Activated CD4-positive, alpha-beta memory T cell treated with anti-CD3 and anti-CD28 coated beads for 36 hours (primary cell): ENCODE data around the gene PLOD1. TPM values are rescaled to one million over a fixed set of nuclear protein-coding genes. Genes with fewer than 3 reads are reported as not detected.
"Not testable (repeated sequence)": the region's sequence is repeated elsewhere in the genome, so short reads cannot be mapped to it uniquely, and the experiment has no call there.

Source experiments
- CTCF ChIA-PET: fragments of 350-600 bp; sonication (Branson Sonifier 250); formaldehyde crosslinking; loops from one replicate; lab custom pipeline; 2021; ENCODE audit warnings: antibody characterized with exemption, inconsistent platforms; lab: Charles Lee
- POLR2A ChIA-PET: fragments of 350-600 bp; sonication (Branson Sonifier 250); formaldehyde crosslinking; loops from one replicate; lab custom pipeline; 2021; ENCODE audit warnings: antibody characterized with exemption; lab: Charles Lee
- DNase-seq: peaks from one replicate; pipeline ENCODE4 v3.0.0-alpha.2; 2020
- H3K27ac Mint-ChIP-seq: one replicate; pipeline ENCODE4 v1.8.0; 2021; ENCODE audit warnings: mixed read lengths
- H3K27me3 Mint-ChIP-seq: one replicate; pipeline ENCODE4 v1.8.0; 2021; ENCODE audit warnings: mixed read lengths
- H3K36me3 Mint-ChIP-seq: one replicate; pipeline ENCODE4 v1.8.0; 2021; ENCODE audit warnings: mixed read lengths
- H3K4me1 Mint-ChIP-seq: one replicate; pipeline ENCODE4 v1.8.0; 2021; ENCODE audit warnings: low read depth, mixed read lengths
- H3K4me3 Mint-ChIP-seq: one replicate; pipeline ENCODE4 v1.8.0; 2021; ENCODE audit warnings: mild to moderate bottlenecking, mixed read lengths
- H3K9me3 Mint-ChIP-seq: one replicate; pipeline ENCODE4 v1.8.0; 2021; ENCODE audit warnings: mixed read lengths
- intact Hi-C: fragments of 100-400 bp; cut with micrococcal nuclease; formaldehyde crosslinking; loops from one replicate; pipeline ENCODE4 v1.15.1; 2023
- total RNA-seq, 2 experiments: library from RNA; stranded (reverse); gene quantifications; one replicate each; pipeline ENCODE4 v1.2.3, GENCODE V29; 2021

Gene PLOD1
- total RNA-seq, 2 experiments from 2014 or later: 11.0 to 13.5 TPM

GRCh38 chr1:11913291-11913690, 21.2 kb upstream of the PLOD1 start:
- H3K4me1 Mint-ChIP-seq: peaks cover 12% of the 10 kb centered on the region
- peaks cover 7% of the 10 kb centered on the region for H3K36me3 Mint-ChIP-seq
- no peaks in the 10 kb centered on the region for H3K9me3 Mint-ChIP-seq
- CTCF ChIA-PET: interaction anchor here (1.2 kb wide), 1 partner anchor 83 kb away, joined by 4 read pairs; no protein-coding TSS in a partner anchor
- no peak for DNase-seq
- H3K27ac Mint-ChIP-seq: no peak overlapping the region
- intact Hi-C loops: no loop called here
- POLR2A ChIA-PET: no interaction called here
- H3K4me3 Mint-ChIP-seq: no peak overlapping the region
- peaks cover 5% of the 10 kb centered on the region for H3K27me3 Mint-ChIP-seq

GRCh38 chr1:11914024-11914423, 20.5 kb upstream of the PLOD1 start:
- ChIA-PET POLR2A (interaction anchor here (1.4 kb wide), 1 partner anchor 66 kb away, joined by 3 read pairs; the partner anchor contains the start of gene MFN2), CTCF (interaction anchor here (1.2 kb wide), 1 partner anchor 83 kb away, joined by 4 read pairs; no protein-coding TSS in a partner anchor)
- no peak overlapping the region for H3K27ac Mint-ChIP-seq
- H3K9me3 Mint-ChIP-seq: no peaks in the 10 kb centered on the region
- H3K4me3 Mint-ChIP-seq: no peak overlapping the region
- peaks cover 3% of the 10 kb centered on the region for H3K36me3 Mint-ChIP-seq
- H3K4me1 Mint-ChIP-seq: peaks cover 8% of the 10 kb centered on the region
- no peak for DNase-seq
- no peaks in the 10 kb centered on the region for H3K27me3 Mint-ChIP-seq
- intact Hi-C loops: no loop called here

- no peaks in the 10 kb centered on the region for H3K27me3 Mint-ChIP-seq
- DNase-seq: no peak
- H3K27ac Mint-ChIP-seq: no peak overlapping the region
- H3K36me3 Mint-ChIP-seq: peaks cover 28% of the 10 kb centered on the region
- no peak overlapping the region for H3K4me3 Mint-ChIP-seq
- H3K4me1 Mint-ChIP-seq: peaks cover 25% of the 10 kb centered on the region
- H3K9me3 Mint-ChIP-seq: no peaks in the 10 kb centered on the region
- intact Hi-C loops: no loop called here
- ChIA-PET POLR2A (interaction anchor here (8.0 kb wide), 1 partner anchor 10 kb away, joined by 72 read pairs; no protein-coding TSS in a partner anchor), CTCF (no interaction called here)
These were observed 15.6 kb upstream of the PLOD1 start for GRCh38 chr1:11918799-11919519.

- Mint-ChIP-seq H3K36me3 (peaks cover 32% of the 10 kb centered on the region), H3K4me3 (no peak overlapping the region), H3K9me3 (no peaks in the 10 kb centered on the region), H3K27ac (no peak overlapping the region), H3K4me1 (peaks cover 31% of the 10 kb centered on the region), H3K27me3 (no peaks in the 10 kb centered on the region)
- CTCF ChIA-PET: no interaction called here
- POLR2A ChIA-PET: interaction anchor here (8.0 kb wide), 1 partner anchor 11 kb away, joined by 72 read pairs; no protein-coding TSS in a partner anchor
- DNase-seq: no peak
- intact Hi-C loops: no loop called here
These were observed 14.9 kb upstream of the PLOD1 start for GRCh38 chr1:11919621-11920020.

- no peak overlapping the region for H3K27ac Mint-ChIP-seq
- POLR2A ChIA-PET: interaction anchor here (8.0 kb wide), 1 partner anchor 12 kb away, joined by 72 read pairs; no protein-coding TSS in a partner anchor
- intact Hi-C loops: no loop called here
- H3K4me3 Mint-ChIP-seq: no peak overlapping the region
- H3K9me3 Mint-ChIP-seq: no peaks in the 10 kb centered on the region
- CTCF ChIA-PET: no interaction called here
- H3K27me3 Mint-ChIP-seq: no peaks in the 10 kb centered on the region
- no peak for DNase-seq
- peaks cover 33% of the 10 kb centered on the region for H3K36me3 Mint-ChIP-seq
- H3K4me1 Mint-ChIP-seq: peaks cover 37% of the 10 kb centered on the region
These were observed 14.1 kb upstream of the PLOD1 start for GRCh38 chr1:11920239-11920903.

- POLR2A ChIA-PET: interaction anchor here (8.0 kb wide), 1 partner anchor 12 kb away, joined by 72 read pairs; no protein-coding TSS in a partner anchor
- CTCF ChIA-PET: no interaction called here
- intact Hi-C loops: no loop called here
- no peak overlapping the region for H3K4me3 Mint-ChIP-seq
- H3K9me3 Mint-ChIP-seq: no peaks in the 10 kb centered on the region
- no peaks in the 10 kb centered on the region for H3K27me3 Mint-ChIP-seq
- no peak for DNase-seq
- H3K4me1 Mint-ChIP-seq: peaks cover 37% of the 10 kb centered on the region
- H3K27ac Mint-ChIP-seq: no peak overlapping the region
- H3K36me3 Mint-ChIP-seq: peaks cover 33% of the 10 kb centered on the region
These were observed 13.5 kb upstream of the PLOD1 start for GRCh38 chr1:11921022-11921421.

- Mint-ChIP-seq H3K27me3 (no peaks in the 10 kb centered on the region), H3K4me3 (peak overlapping the region; percentile 77), H3K4me1 (peaks cover 41% of the 10 kb centered on the region), H3K36me3 (peaks cover 33% of the 10 kb centered on the region), H3K27ac (peak overlapping the region; percentile 45), H3K9me3 (no peaks in the 10 kb centered on the region)
- intact Hi-C loops: no loop called here
- no peak for DNase-seq
- ChIA-PET POLR2A (interaction anchor here (8.0 kb wide), 1 partner anchor 14 kb away, joined by 72 read pairs; no protein-coding TSS in a partner anchor), CTCF (no interaction called here)
These were observed 11.3 kb upstream of the PLOD1 start for GRCh38 chr1:11923069-11923826.

- H3K36me3 Mint-ChIP-seq: peaks cover 33% of the 10 kb centered on the region
- ChIA-PET CTCF (no interaction called here), POLR2A (interaction anchor here (8.0 kb wide), 1 partner anchor 15 kb away, joined by 72 read pairs; no protein-coding TSS in a partner anchor)
- H3K4me3 Mint-ChIP-seq: peak overlapping the region; percentile 77
- H3K27ac Mint-ChIP-seq: peak overlapping the region; percentile 45
- H3K9me3 Mint-ChIP-seq: no peaks in the 10 kb centered on the region
- intact Hi-C loops: no loop called here
- no peak for DNase-seq
- H3K27me3 Mint-ChIP-seq: no peaks in the 10 kb centered on the region
- H3K4me1 Mint-ChIP-seq: peaks cover 41% of the 10 kb centered on the region
These were observed 10.7 kb upstream of the PLOD1 start for GRCh38 chr1:11923827-11924113.

- peaks cover 33% of the 10 kb centered on the region for H3K36me3 Mint-ChIP-seq
- CTCF ChIA-PET: interaction anchor here (1.4 kb wide), 1 partner anchor 107 kb away, joined by 5 read pairs; no protein-coding TSS in a partner anchor
- peak; percentile 52 for DNase-seq
These were observed 10.0 kb upstream of the PLOD1 start for GRCh38 chr1:11924334-11925195.

GRCh38 chr1:11925196-11925937, 9.2 kb upstream of the PLOD1 start:
- Mint-ChIP-seq H3K4me1 (peaks cover 37% of the 10 kb centered on the region), H3K36me3 (peaks cover 25% of the 10 kb centered on the region), H3K4me3 (peak overlapping the region; percentile 77)
- H3K9me3 Mint-ChIP-seq, H3K27ac Mint-ChIP-seq, DNase-seq, H3K27me3 Mint-ChIP-seq, intact Hi-C loops: not testable (repeated sequence)
- ChIA-PET POLR2A (interaction anchor here (12.5 kb wide), 1 partner anchor 16 kb away, joined by 174 read pairs; no protein-coding TSS in a partner anchor), CTCF (interaction anchor here (0.7 to 1.4 kb wide), 3 partner anchors 9 to 106 kb away, joined by 4 to 5 read pairs (median 5); partner anchors contain the start of gene PLOD1)

More at GRCh38 chr1:11924334-11925195, 10.0 kb upstream of the PLOD1 start:
- intact Hi-C loops: no loop called here
- H3K27ac Mint-ChIP-seq: peak overlapping the region; percentile 4
- no peaks in the 10 kb centered on the region for H3K27me3 Mint-ChIP-seq
- peak overlapping the region; percentile 77 for H3K4me3 Mint-ChIP-seq
- POLR2A ChIA-PET: interaction anchor here (8.0 to 12.5 kb wide), 2 partner anchors 16 kb away, joined by 72 to 174 read pairs; no protein-coding TSS in a partner anchor
- H3K4me1 Mint-ChIP-seq: peaks cover 41% of the 10 kb centered on the region
- H3K9me3 Mint-ChIP-seq: no peaks in the 10 kb centered on the region
